ENCODE measurements around the gene DTX4. TPM values are rescaled to one million over a fixed set of nuclear protein-coding genes. Genes with fewer than 3 reads are reported as not detected.

DTX4 gene
- total and polyA plus RNA-seq, 8 donors: 5.4 to 58.0 (median 18.3) TPM

GRCh38 chr11:59152312-59152951 is 19.5 kb upstream of the DTX4 start:
- no peak overlapping the region for H3K4me3 ChIP-seq
- no peak for DNase-seq
- H3K36me3 ChIP-seq: peaks cover 0 to 42% (median 27%) of the 10 kb centered on the region in 4 donors
- no peaks in the 10 kb centered on the region for H3K9me3 ChIP-seq
- WGBS, 5 donors: 85 to 91% (median 88%) methylated on average over 8 of the region's 8 CpGs
- H3K4me1 ChIP-seq: peaks cover 0 to 1% (median 0%) of the 10 kb centered on the region in 4 donors
- no peak overlapping the region for H3K27ac ChIP-seq
- intact Hi-C loops (cut with DNase I; ENCODE audit: low total_unique reads): loop anchor here (10.0 kb wide), 1 partner anchor 48 kb away; the partner anchor contains the start of gene FAM111B
- TF ChIP-seq EP300 (IDR thresholded peaks at IDR 0.05) (no peak), POLR2AphosphoS5 (IDR thresholded peaks at IDR 0.05) (no peak), POLR2A (IDR thresholded peaks at IDR 0.05) (no peak), CTCF (IDR thresholded peaks at IDR 0.05) (no peak)
- H3K27me3 ChIP-seq: no peaks in the 10 kb centered on the region

- WGBS, 5 donors: 66 to 84% (median 74%) methylated on average over 5 of the region's 5 CpGs
- H3K9me3 ChIP-seq: no peaks in the 10 kb centered on the region
- H3K4me3 ChIP-seq: no peak overlapping the region
- intact Hi-C loops (cut with DNase I; ENCODE audit: low total_unique reads): loop anchor here (10.0 kb wide), 1 partner anchor 50 kb away; the partner anchor contains the start of gene FAM111B
- H3K27me3 ChIP-seq: no peaks in the 10 kb centered on the region
- H3K36me3 ChIP-seq: peaks cover 0 to 27% (median 18%) of the 10 kb centered on the region in 4 donors
- TF ChIP-seq EP300 (IDR thresholded peaks at IDR 0.05) (no peak), POLR2AphosphoS5 (IDR thresholded peaks at IDR 0.05) (no peak), POLR2A (IDR thresholded peaks at IDR 0.05) (no peak), CTCF (IDR thresholded peaks at IDR 0.05) (no peak)
- H3K4me1 ChIP-seq: peaks cover 0 to 5% (median 2%) of the 10 kb centered on the region in 4 donors
- no peak for DNase-seq
- H3K27ac ChIP-seq: no peak overlapping the region
These were observed 17.3 kb upstream of the DTX4 start for GRCh38 chr11:59154610-59155009.

- no peak for DNase-seq
These were observed 14.5 kb upstream of the DTX4 start for GRCh38 chr11:59157433-59157832.

More at GRCh38 chr11:59157433-59157832, 14.5 kb upstream of the DTX4 start:
- Histone ChIP-seq H3K4me3 (no peak overlapping the region), H3K36me3 (peaks cover 0 to 6% (median 2%) of the 10 kb centered on the region in 4 donors), H3K9me3 (no peaks in the 10 kb centered on the region), H3K27me3 (peaks cover 0 to 6% (median 0%) of the 10 kb centered on the region in 3 donors), H3K27ac (no peak overlapping the region), H3K4me1 (peaks cover 0 to 5% (median 2%) of the 10 kb centered on the region in 4 donors)
- intact Hi-C loops (cut with DNase I; ENCODE audit: low total_unique reads): loop anchor here (10.0 kb wide), 1 partner anchor 53 kb away; the partner anchor contains the start of gene FAM111B
- WGBS, 5 donors: 53 to 75% (median 66%) methylated on average over 3 of the region's 3 CpGs
- TF ChIP-seq CTCF (IDR thresholded peaks at IDR 0.05): no peak
- no peak for TF ChIP-seq POLR2A (IDR thresholded peaks at IDR 0.05)
- TF ChIP-seq EP300 (IDR thresholded peaks at IDR 0.05): no peak
- TF ChIP-seq POLR2AphosphoS5 (IDR thresholded peaks at IDR 0.05): no peak
